Natural killer cell (primary cell): Measurements from ENCODE around the gene ERI3. TPM values are rescaled to one million over a fixed set of nuclear protein-coding genes. Genes with fewer than 3 reads are reported as not detected.

Experiments used
- ATAC-seq, 3 donors: fragments of 150-1000 bp in 2 of 3; fragments of 200-7000 bp in 1 of 3; cut with Tn5 transposase; 1 replicate in 1 of 3; 2 replicates in 2 of 3; pipeline ENCODE4 v1.10.0; 2021; ENCODE audit warnings: mild to moderate bottlenecking in 2 of 3, moderate library complexity in 2 of 3
- DNase-seq, 2 donors: peaks; one replicate each; pipeline versions ENCODE4 v3.0.0 to v3.0.0-alpha.2; 2013 to 2021; ENCODE audit warnings: mixed read lengths in 1 of 2
- H3K27ac ChIP-seq: one replicate; pipeline ENCODE4 v1.5.1; 2013; ENCODE audit warnings: mild to moderate bottlenecking, low read length
- H3K27me3 ChIP-seq: one replicate; pipeline ENCODE4 v1.6.1; 2013; ENCODE audit warnings: low read length; ENCODE audit not compliant: control insufficient read depth, insufficient read depth
- H3K36me3 ChIP-seq: one replicate; pipeline ENCODE4 v1.6.1; 2013; ENCODE audit warnings: low read length; ENCODE audit not compliant: control insufficient read depth, insufficient read depth
- H3K4me1 ChIP-seq: one replicate; pipeline ENCODE4 v1.6.1; 2013; ENCODE audit warnings: low read length; ENCODE audit not compliant: control insufficient read depth, insufficient read depth
- H3K4me3 ChIP-seq: one replicate; pipeline ENCODE4 v1.5.1; 2013; ENCODE audit warnings: low read length
- H3K9me3 ChIP-seq: one replicate; pipeline ENCODE4 v1.6.1; 2013; ENCODE audit warnings: low read length; ENCODE audit not compliant: control insufficient read depth, insufficient read depth
- H3K27ac Mint-ChIP-seq, 2 donors: one replicate each; pipeline ENCODE4 v1.8.0; 2022; ENCODE audit warnings: mild to moderate bottlenecking in 2 of 2, mixed read lengths in 2 of 2, moderate library complexity in 1 of 2
- H3K27me3 Mint-ChIP-seq, 2 donors: one replicate each; pipeline ENCODE4 v1.8.0; 2022; ENCODE audit warnings: low read depth in 2 of 2, mixed read lengths in 2 of 2
- H3K36me3 Mint-ChIP-seq: one replicate; pipeline ENCODE4 v1.8.0; 2022; ENCODE audit warnings: mixed read lengths
- H3K4me1 Mint-ChIP-seq, 2 donors: one replicate each; pipeline ENCODE4 v1.8.0; 2022; ENCODE audit warnings: mixed read lengths in 2 of 2
- H3K4me3 Mint-ChIP-seq: one replicate; pipeline ENCODE4 v1.8.0; 2022; ENCODE audit warnings: mild to moderate bottlenecking, moderate library complexity, mixed read lengths
- H3K9me3 Mint-ChIP-seq, 2 donors: one replicate each; pipeline ENCODE4 v1.8.0; 2022; ENCODE audit warnings: mixed read lengths in 2 of 2
- CTCF ChIP-seq: fragments of 200-600 bp; IDR thresholded peaks from one replicate; pipeline ENCODE4 v1.8.0; 2022; ENCODE audit warnings: antibody characterized with exemption
- WGBS: methylation state at CpG from one replicate; pipeline ENCODE4 v1.1.7; 2013; ENCODE audit warnings: missing lambda C conversion rate; ENCODE audit not compliant: insufficient coverage; 5-methylcytosine and 5-hydroxymethylcytosine counted together
- intact Hi-C: fragments of 100-400 bp; cut with micrococcal nuclease; formaldehyde crosslinking; loops from one replicate; pipeline ENCODE4 v1.14.2; 2022
- total RNA-seq, 4 donors: library from RNA; stranded (reverse); fragments of 120-200 nt in 1 of 4; gene quantifications; one replicate each; pipeline versions ENCODE4 v1.2.3 to v1.2.4, GENCODE V29; 2013 to 2022

The ERI3 gene
- total RNA-seq, 3 donors from 2014 or later (not counting 1 experiment from before 2014, with no cell fraction given), result 28.3 to 35.3 (median 30.4) TPM

GRCh38 chr1:44368471-44369151 is 13.6 kb upstream of the ERI3 start:
- no peaks in the 10 kb centered on the region for H3K9me3 Mint-ChIP-seq
- WGBS, result 92% methylated on average over 12 of the region's 12 CpGs
- H3K36me3 Mint-ChIP-seq, result no peaks in the 10 kb centered on the region
- no peak for TF ChIP-seq CTCF
- peaks cover 10 to 22% of the 10 kb centered on the region in 2 donors for H3K27me3 Mint-ChIP-seq
- no peak overlapping the region for H3K27ac Mint-ChIP-seq
- H3K4me1 Mint-ChIP-seq, result no peaks in the 10 kb centered on the region
- no peak overlapping the region for H3K4me3 Mint-ChIP-seq
- intact Hi-C loops, result no loop called here
- Histone ChIP-seq H3K27ac (no peak overlapping the region), H3K4me3 (no peak overlapping the region), H3K36me3 (no peaks in the 10 kb centered on the region), H3K27me3 (no peaks in the 10 kb centered on the region), H3K4me1 (no peaks in the 10 kb centered on the region), H3K9me3 (no peaks in the 10 kb centered on the region)
- ATAC-seq, result no peak
- DNase-seq, result no peak

DNA sequence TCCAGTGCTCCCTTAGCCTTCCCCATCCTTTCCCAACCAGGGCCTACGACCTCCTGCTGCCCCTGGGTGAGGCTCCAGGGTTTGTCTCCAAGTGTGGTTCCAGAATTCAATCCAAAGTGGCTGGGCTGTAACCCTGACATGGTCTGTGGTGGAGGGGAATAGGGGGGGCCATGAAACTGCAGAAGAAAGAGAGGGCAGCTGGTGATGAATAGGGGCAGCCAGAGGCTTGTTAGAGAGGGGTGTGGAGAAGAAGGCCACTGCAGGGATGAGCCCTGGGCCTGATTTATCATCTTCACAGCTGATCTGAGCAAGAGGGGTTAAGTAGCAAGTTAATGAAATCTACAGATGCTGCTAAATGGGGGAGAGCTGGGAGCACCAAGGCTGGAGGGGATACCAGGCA is 12.9 kb upstream of the ERI3 start:
- Mint-ChIP-seq H3K36me3 (no peaks in the 10 kb centered on the region), H3K27me3 (peaks cover 10 to 22% of the 10 kb centered on the region in 2 donors), H3K27ac (no peak overlapping the region), H3K4me1 (no peaks in the 10 kb centered on the region), H3K9me3 (no peaks in the 10 kb centered on the region), H3K4me3 (no peak overlapping the region)
- Histone ChIP-seq H3K9me3 (no peaks in the 10 kb centered on the region), H3K36me3 (no peaks in the 10 kb centered on the region), H3K27me3 (no peaks in the 10 kb centered on the region), H3K27ac (no peak overlapping the region), H3K4me3 (no peak overlapping the region), H3K4me1 (no peaks in the 10 kb centered on the region)
- intact Hi-C loops, result no loop called here
- TF ChIP-seq CTCF, result no peak
- ATAC-seq, result no peak
- no peak for DNase-seq
- 50% methylated on average over 1 of the region's 1 CpG for WGBS

DNA sequence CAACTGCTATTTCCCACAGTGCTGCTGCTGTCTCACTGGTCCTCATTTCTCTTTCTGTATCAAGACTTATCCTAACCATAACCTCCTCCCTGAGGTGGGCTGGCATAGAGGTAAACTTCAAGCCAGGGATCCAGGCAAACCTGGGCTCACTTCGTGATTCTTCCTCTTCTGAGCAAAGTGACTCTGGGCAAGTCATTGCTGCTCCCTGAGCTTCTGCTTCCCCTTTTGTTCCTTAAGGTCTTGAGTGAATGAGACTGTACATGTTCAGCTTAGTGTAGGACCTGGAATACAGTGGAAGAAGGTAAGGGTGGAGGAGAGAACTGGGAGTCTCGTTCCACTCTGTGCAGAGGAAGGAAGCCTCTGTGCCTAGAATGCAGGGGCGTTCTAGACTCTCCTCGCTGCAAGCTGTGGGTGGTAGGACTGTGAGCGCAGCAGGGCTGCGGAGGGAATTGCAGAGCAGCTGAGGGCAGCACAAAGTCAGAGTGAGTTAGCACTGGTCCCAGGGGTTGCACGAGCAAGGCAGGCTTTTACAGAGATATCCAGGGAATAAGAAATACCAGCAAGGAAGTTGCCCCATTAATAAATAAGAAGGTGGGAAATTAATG is 11.4 kb upstream of the ERI3 start:
- 83% methylated on average over 7 of the region's 7 CpGs for WGBS
- H3K27me3 Mint-ChIP-seq, result peaks cover 10 to 22% of the 10 kb centered on the region in 2 donors
- H3K9me3 Mint-ChIP-seq, result no peaks in the 10 kb centered on the region
- H3K27ac ChIP-seq, result no peak overlapping the region
- H3K27me3 ChIP-seq, result no peaks in the 10 kb centered on the region
- no peak overlapping the region for H3K27ac Mint-ChIP-seq
- no peak overlapping the region for H3K4me3 Mint-ChIP-seq
- no peaks in the 10 kb centered on the region for H3K4me1 ChIP-seq
- DNase-seq, result no peak
- no peaks in the 10 kb centered on the region for H3K9me3 ChIP-seq
- TF ChIP-seq CTCF, result no peak
- no peaks in the 10 kb centered on the region for H3K36me3 Mint-ChIP-seq
- intact Hi-C loops, result no loop called here
- no peak overlapping the region for H3K4me3 ChIP-seq
- no peaks in the 10 kb centered on the region for H3K36me3 ChIP-seq
- no peak for ATAC-seq
- H3K4me1 Mint-ChIP-seq, result no peaks in the 10 kb centered on the region
